ENCODE measurements around the gene CCSER1.
"Not testable (repeated sequence)": the region's sequence is repeated elsewhere in the genome, so short reads cannot be mapped to it uniquely, and the experiment has no call there.

Gene CCSER1

GRCh38 chr4:91447168-91447567, 1320.0 kb downstream of the CCSER1 start:
- DNase-seq (ENCODE audit: low read depth, low spot score) = no peak
- in situ Hi-C loops (cut with HindIII; ENCODE audit: low sequenced_read_pairs) = no loop called here
- H3K4me3 ChIP-seq (ENCODE audit: low read depth, low read length) = no peak overlapping the region
- no peak for TF ChIP-seq CTCF (IDR thresholded peaks at IDR 0.05; ENCODE audit: low read depth, low read length)

GRCh38 chr4:91448668-91449330, 1321.6 kb downstream of the CCSER1 start:
- no peak for TF ChIP-seq CTCF (IDR thresholded peaks at IDR 0.05; ENCODE audit: low read depth, low read length)
- in situ Hi-C loops (cut with HindIII; ENCODE audit: low sequenced_read_pairs) = no loop called here
- no peak overlapping the region for H3K4me3 ChIP-seq (ENCODE audit: low read depth, low read length)
- DNase-seq (ENCODE audit: low read depth, low spot score) = peak; percentile 78

- no peak for TF ChIP-seq CTCF (IDR thresholded peaks at IDR 0.05; ENCODE audit: low read depth, low read length)
- DNase-seq (ENCODE audit: low read depth, low spot score) = no peak
- in situ Hi-C loops (cut with HindIII; ENCODE audit: low sequenced_read_pairs) = no loop called here
- H3K4me3 ChIP-seq (ENCODE audit: low read depth, low read length) = no peak overlapping the region
These were observed 1326.9 kb downstream of the CCSER1 start for GRCh38 chr4:91454111-91454510.

GRCh38 chr4:91462566-91462965, 1335.4 kb downstream of the CCSER1 start:
- in situ Hi-C loops (cut with HindIII; ENCODE audit: low sequenced_read_pairs); DNase-seq (ENCODE audit: low read depth, low spot score); H3K4me3 ChIP-seq (ENCODE audit: low read depth, low read length): not testable (repeated sequence)

- TF ChIP-seq CTCF (IDR thresholded peaks at IDR 0.05; ENCODE audit: low read depth, low read length) = no peak
- no peak for DNase-seq (ENCODE audit: low read depth, low spot score)
- in situ Hi-C loops (cut with HindIII; ENCODE audit: low sequenced_read_pairs) = no loop called here
- no peak overlapping the region for H3K4me3 ChIP-seq (ENCODE audit: low read depth, low read length)
These were observed 1343.5 kb downstream of the CCSER1 start for GRCh38 chr4:91470671-91471070.

GRCh38 chr4:91471280-91471679, 1344.1 kb downstream of the CCSER1 start:
- H3K4me3 ChIP-seq (ENCODE audit: low read depth, low read length) = no peak overlapping the region
- no peak for TF ChIP-seq CTCF (IDR thresholded peaks at IDR 0.05; ENCODE audit: low read depth, low read length)
- in situ Hi-C loops (cut with HindIII; ENCODE audit: low sequenced_read_pairs) = no loop called here
- DNase-seq (ENCODE audit: low read depth, low spot score) = no peak

GRCh38 chr4:91472046-91472445, 1344.9 kb downstream of the CCSER1 start:
- in situ Hi-C loops (cut with HindIII; ENCODE audit: low sequenced_read_pairs) = no loop called here
- no peak for TF ChIP-seq CTCF (IDR thresholded peaks at IDR 0.05; ENCODE audit: low read depth, low read length)
- DNase-seq (ENCODE audit: low read depth, low spot score) = no peak
- H3K4me3 ChIP-seq (ENCODE audit: low read depth, low read length) = no peak overlapping the region

All from astrocyte of the spinal cord (primary cell).